ENCODE measurements around the gene SLC5A4. TPM values are rescaled to one million over a fixed set of nuclear protein-coding genes. Genes with fewer than 3 reads are reported as not detected.
A peak's percentile ranks its signal among the peaks of the same experiment; 100 is the strongest.

SLC5A4 gene
- total RNA-seq, 1 experiment from 2014 or later, result not detected

GRCh38 chr22:32202539-32203180 lies 52.5 kb downstream of the SLC5A4 start:
- intact Hi-C loops (cut with micrococcal nuclease; ENCODE audit: unreplicated experiment), result no loop called here
- Histone ChIP-seq H3K4me1 (ENCODE audit: control insufficient read depth, insufficient read depth, low read length) (no peaks in the 10 kb centered on the region), H3K36me3 (ENCODE audit: control insufficient read depth, insufficient read depth, low read length) (no peaks in the 10 kb centered on the region; the same call in 1 of the 2 replicates), H3K9me3 (ENCODE audit: control insufficient read depth, insufficient read depth, low read depth, low read length) (no peaks in the 10 kb centered on the region), H3K27ac (ENCODE audit: low read length) (no peak overlapping the region), H3K27me3 (ENCODE audit: control insufficient read depth, insufficient read depth, low read length) (no peaks in the 10 kb centered on the region), H3K4me3 (ENCODE audit: low read depth in 2 of 2, low read length in 2 of 2) (peak overlapping the region; percentile 20 to 42)
- ChIA-PET POLR2A (no interaction called here), CTCF (interaction anchor here (0.6 kb wide), 1 partner anchor 89 kb away, joined by 3 read pairs; no protein-coding TSS in a partner anchor)
- no peak for DNase-seq (ENCODE audit: low read depth, low spot score)
- TF ChIP-seq TCF7L2 (IDR thresholded peaks at IDR 0.05; ENCODE audit: low read depth, low read length), result peak; percentile 73
- TF ChIP-seq CTCF (IDR thresholded peaks at IDR 0.05), result peak; percentile 76
- no peak for TF ChIP-seq POLR2AphosphoS5 (IDR thresholded peaks at IDR 0.05; ENCODE audit: low read depth, low read length)
- in situ Hi-C loops (cut with HindIII; ENCODE audit: low pct_unique_long_range_greater_than_20kb, low sequenced_read_pairs), result no loop called here
- no TSS peak for BruUV-seq (replicated peaks)
- peak; percentile 73 for ATAC-seq

- H3K36me3 ChIP-seq (ENCODE audit: control insufficient read depth, insufficient read depth, low read length), result no peaks in the 10 kb centered on the region; the same call in 1 of the 2 replicates
- no peaks in the 10 kb centered on the region for H3K4me1 ChIP-seq (ENCODE audit: control insufficient read depth, insufficient read depth, low read length)
- no peak overlapping the region for H3K27ac ChIP-seq (ENCODE audit: low read length)
- no TSS peak for BruUV-seq (replicated peaks)
- no peak for ATAC-seq
- no peaks in the 10 kb centered on the region for H3K27me3 ChIP-seq (ENCODE audit: control insufficient read depth, insufficient read depth, low read length)
- DNase-seq (ENCODE audit: low read depth, low spot score), result no peak
- in situ Hi-C loops (cut with HindIII; ENCODE audit: low pct_unique_long_range_greater_than_20kb, low sequenced_read_pairs) (no loop called here), intact Hi-C loops (cut with micrococcal nuclease; ENCODE audit: unreplicated experiment) (no loop called here)
- CTCF ChIA-PET, result interaction anchor here (0.6 kb wide), 1 partner anchor 90 kb away, joined by 3 read pairs; no protein-coding TSS in a partner anchor
- no peaks in the 10 kb centered on the region for H3K9me3 ChIP-seq (ENCODE audit: control insufficient read depth, insufficient read depth, low read depth, low read length)
- no peak overlapping the region for H3K4me3 ChIP-seq (ENCODE audit: low read depth in 2 of 2, low read length in 2 of 2)
- POLR2A ChIA-PET, result no interaction called here
- no peak for TF ChIP-seq CTCF (IDR thresholded peaks at IDR 0.05)
- TF ChIP-seq SIN3A (IDR thresholded peaks at IDR 0.05; ENCODE audit: borderline replicate concordance, insufficient read depth, low read depth, low read length), result no peak
- TF ChIP-seq POLR2AphosphoS5 (IDR thresholded peaks at IDR 0.05; ENCODE audit: low read depth, low read length), result no peak
- no peak for TF ChIP-seq TCF7L2 (IDR thresholded peaks at IDR 0.05; ENCODE audit: low read depth, low read length)
- no peak for TF ChIP-seq REST (IDR thresholded peaks at IDR 0.05; ENCODE audit: insufficient read depth in 1 of 2, low read depth in 2 of 2, low read length in 1 of 2)
Observed at GRCh38 chr22:32202161-32202538, 53.0 kb downstream of the SLC5A4 start.
